Fibroblast of lung (primary cell): Measurements from ENCODE around the gene NUDCD2. TPM values are rescaled to one million over a fixed set of nuclear protein-coding genes. Genes with fewer than 3 reads are reported as not detected.

ENCODE experiments used
- DNase-seq, 2 donors: peaks; one replicate each; pipeline versions ENCODE4 v3.0.0 to v3.0.0-alpha.2; 2010; ENCODE audit warnings: low read depth in 2 of 2
- H2AFZ ChIP-seq: 2 replicates; pipeline ENCODE4 v1.5.1; 2012; ENCODE audit warnings: low read length, control low read depth, inconsistent platforms
- H3K27ac ChIP-seq: 2 replicates; pipeline ENCODE4 v1.5.1; 2011; ENCODE audit warnings: low read length, control low read depth; ENCODE audit not compliant: insufficient read depth
- H3K27me3 ChIP-seq: 2 replicates; pipeline ENCODE4 v1.5.1; 2011; ENCODE audit warnings: mild to moderate bottlenecking, low read length; ENCODE audit not compliant: control insufficient read depth, insufficient read depth
- H3K36me3 ChIP-seq: 2 replicates; pipeline ENCODE4 v1.5.1; 2011; ENCODE audit warnings: low read length; ENCODE audit not compliant: control insufficient read depth, insufficient read depth
- H3K4me1 ChIP-seq: 2 replicates; pipeline ENCODE4 v1.5.1; 2011; ENCODE audit warnings: low read length; ENCODE audit not compliant: control insufficient read depth, insufficient read depth; ENCODE audit errors: extremely low read depth
- H3K4me2 ChIP-seq: 2 replicates; pipeline ENCODE4 v1.5.1; 2011; ENCODE audit warnings: low read length, control low read depth; ENCODE audit not compliant: insufficient read depth; ENCODE audit errors: extremely low read depth
- H3K4me3 ChIP-seq, 4 experiments: fragments of 200-600 bp in 1 of 4; sonication (generic) in 1 of 4; replicated peaks in 1 of 4; 2 replicates each; pipeline ENCODE4 v1.5.1; 2011 to 2016; ENCODE audit warnings: low read length in 4 of 4, low read depth in 3 of 4, mild to moderate bottlenecking in 3 of 4, control low read depth in 2 of 4, inconsistent platforms in 1 of 4, mixed read lengths in 1 of 4; ENCODE audit not compliant: insufficient read depth in 1 of 4; ENCODE audit errors: control extremely low read depth in 1 of 4
- H3K79me2 ChIP-seq: 2 replicates; pipeline ENCODE4 v1.5.1; 2012; ENCODE audit warnings: mild to moderate bottlenecking, low read length, inconsistent platforms; ENCODE audit not compliant: control insufficient read depth, insufficient read depth
- H3K9ac ChIP-seq: 2 replicates; pipeline ENCODE4 v1.5.1; 2011; ENCODE audit warnings: mild to moderate bottlenecking, low read length, control low read depth; ENCODE audit not compliant: insufficient read depth
- H3K9me3 ChIP-seq: 2 replicates; pipeline ENCODE4 v1.5.1; 2012; ENCODE audit warnings: low read depth, low read length; ENCODE audit not compliant: control insufficient read depth, insufficient read depth
- H4K20me1 ChIP-seq: 2 replicates; pipeline ENCODE4 v1.5.1; 2011; ENCODE audit warnings: low read length; ENCODE audit not compliant: control insufficient read depth, insufficient read depth; ENCODE audit errors: extremely low read depth
- EZH2 ChIP-seq: IDR thresholded peaks from 2 replicates; pipeline ENCODE4 v1.5.1; 2012; ENCODE audit warnings: low read length, control low read depth, mild to moderate bottlenecking; ENCODE audit errors: missing control alignments
- polyA plus RNA-seq, 2 donors: library from polyadenylated mRNA; depleted of rRNA in 1 of 2; stranded (reverse) in 1 of 2; unstranded in 1 of 2; fragments of >200 nt; gene quantifications; 2 replicates each; pipeline ENCODE4 v1.2.1, GENCODE V29; 2011 to 2012; ENCODE audit warnings: missing spikeins in 1 of 2
- total RNA-seq: library from RNA; depleted of rRNA; stranded (reverse); fragments of >200 nt; gene quantifications from 2 replicates; pipeline ENCODE4 v1.2.1, GENCODE V29; 2014
- TF ChIP-seq, protein P1 (sequence below), 2 donors: IDR thresholded peaks in 1 of 2; conservative IDR thresholded peaks in 1 of 2; 1 replicate in 1 of 2; 2 replicates in 1 of 2; pipeline ENCODE4 v1.5.1; 2011 to 2012; ENCODE audit warnings: low read length in 2 of 2, control low read depth in 1 of 2, inconsistent platforms in 1 of 2, low read depth in 1 of 2, mild to moderate bottlenecking in 1 of 2

Gene NUDCD2
- total and polyA plus RNA-seq, 2 donors (not counting 1 experiment from before 2014, with no cell fraction given) = 5.9 to 7.4 TPM

DNA sequence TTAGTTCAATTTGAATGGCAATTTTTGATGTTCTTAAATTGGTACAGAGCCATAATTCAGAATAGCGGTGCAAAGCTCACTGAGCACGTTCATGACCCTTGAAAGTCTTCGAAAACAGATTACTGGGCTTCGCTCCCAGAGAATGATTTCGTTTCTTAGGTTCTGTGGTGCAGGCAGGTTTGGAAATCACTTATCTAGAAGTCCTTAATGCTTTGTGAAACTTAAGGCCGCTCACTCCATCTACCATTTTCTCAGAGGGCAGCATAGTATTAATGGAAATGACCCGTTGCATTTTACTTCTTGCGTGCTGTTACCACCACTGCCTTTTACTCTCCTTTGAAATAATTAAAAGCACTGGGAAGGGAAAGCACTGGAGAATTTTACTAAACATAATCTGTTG is 42.6 kb upstream of the NUDCD2 start:
- Histone ChIP-seq H3K4me3 (peak overlapping the region; percentile 84 to 99 (median 94)), H3K79me2 (peaks cover 25% of the 10 kb centered on the region), H3K4me2 (peak overlapping the region; percentile 99), H3K36me3 (no peaks in the 10 kb centered on the region), H3K27ac (peak overlapping the region; percentile 95), H3K27me3 (no peaks in the 10 kb centered on the region), H4K20me1 (peaks cover 2% of the 10 kb centered on the region), H3K9ac (no peak overlapping the region), H2AFZ (peak overlapping the region; percentile 56), H3K4me1 (peaks cover 6% of the 10 kb centered on the region), H3K9me3 (no peaks in the 10 kb centered on the region)
- no peak for TF ChIP-seq EZH2
- TF ChIP-seq, protein P1, sequence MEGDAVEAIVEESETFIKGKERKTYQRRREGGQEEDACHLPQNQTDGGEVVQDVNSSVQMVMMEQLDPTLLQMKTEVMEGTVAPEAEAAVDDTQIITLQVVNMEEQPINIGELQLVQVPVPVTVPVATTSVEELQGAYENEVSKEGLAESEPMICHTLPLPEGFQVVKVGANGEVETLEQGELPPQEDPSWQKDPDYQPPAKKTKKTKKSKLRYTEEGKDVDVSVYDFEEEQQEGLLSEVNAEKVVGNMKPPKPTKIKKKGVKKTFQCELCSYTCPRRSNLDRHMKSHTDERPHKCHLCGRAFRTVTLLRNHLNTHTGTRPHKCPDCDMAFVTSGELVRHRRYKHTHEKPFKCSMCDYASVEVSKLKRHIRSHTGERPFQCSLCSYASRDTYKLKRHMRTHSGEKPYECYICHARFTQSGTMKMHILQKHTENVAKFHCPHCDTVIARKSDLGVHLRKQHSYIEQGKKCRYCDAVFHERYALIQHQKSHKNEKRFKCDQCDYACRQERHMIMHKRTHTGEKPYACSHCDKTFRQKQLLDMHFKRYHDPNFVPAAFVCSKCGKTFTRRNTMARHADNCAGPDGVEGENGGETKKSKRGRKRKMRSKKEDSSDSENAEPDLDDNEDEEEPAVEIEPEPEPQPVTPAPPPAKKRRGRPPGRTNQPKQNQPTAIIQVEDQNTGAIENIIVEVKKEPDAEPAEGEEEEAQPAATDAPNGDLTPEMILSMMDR (conservative IDR thresholded peaks at IDR 0.05 in 1 of 2, IDR thresholded peaks at IDR 0.05 in 1 of 2; ENCODE audit: low read depth in 1 of 2, low read length in 2 of 2) = no peak
- DNase-seq = no peak

DNA sequence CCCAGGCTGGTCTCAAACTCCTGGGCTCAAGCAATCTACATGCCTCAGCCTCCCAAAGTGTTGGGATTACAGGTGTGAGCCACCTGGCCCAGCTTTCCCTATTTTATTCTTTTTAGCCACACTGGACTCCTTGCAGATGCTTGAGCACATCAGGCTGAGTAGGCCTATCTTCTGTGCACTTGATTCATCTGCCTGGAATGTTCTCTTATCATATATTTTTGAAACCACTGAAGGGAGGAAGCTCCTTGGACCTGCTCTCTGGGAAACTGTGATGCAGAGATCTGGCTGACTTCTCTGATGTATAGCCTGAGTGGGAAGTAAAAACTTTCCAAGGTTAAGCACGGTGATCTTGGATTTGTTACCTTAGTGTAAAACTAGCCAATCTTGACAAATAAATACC is 39.0 kb upstream of the NUDCD2 start:
- no peak overlapping the region for H2AFZ ChIP-seq
- H3K4me3 ChIP-seq = no peak overlapping the region
- H3K9me3 ChIP-seq = no peaks in the 10 kb centered on the region
- no peaks in the 10 kb centered on the region for H3K36me3 ChIP-seq
- H4K20me1 ChIP-seq = no peaks in the 10 kb centered on the region
- TF ChIP-seq, protein P1 (conservative IDR thresholded peaks at IDR 0.05 in 1 of 2, IDR thresholded peaks at IDR 0.05 in 1 of 2; ENCODE audit: low read depth in 1 of 2, low read length in 2 of 2) = no peak
- no peak for TF ChIP-seq EZH2
- H3K79me2 ChIP-seq = peaks cover 7% of the 10 kb centered on the region
- H3K4me1 ChIP-seq = peaks cover 6% of the 10 kb centered on the region
- peak; percentile 41 to 82 for DNase-seq
- no peak overlapping the region for H3K9ac ChIP-seq
- no peak overlapping the region for H3K27ac ChIP-seq
- H3K27me3 ChIP-seq = no peaks in the 10 kb centered on the region
- H3K4me2 ChIP-seq = no peak overlapping the region

DNA sequence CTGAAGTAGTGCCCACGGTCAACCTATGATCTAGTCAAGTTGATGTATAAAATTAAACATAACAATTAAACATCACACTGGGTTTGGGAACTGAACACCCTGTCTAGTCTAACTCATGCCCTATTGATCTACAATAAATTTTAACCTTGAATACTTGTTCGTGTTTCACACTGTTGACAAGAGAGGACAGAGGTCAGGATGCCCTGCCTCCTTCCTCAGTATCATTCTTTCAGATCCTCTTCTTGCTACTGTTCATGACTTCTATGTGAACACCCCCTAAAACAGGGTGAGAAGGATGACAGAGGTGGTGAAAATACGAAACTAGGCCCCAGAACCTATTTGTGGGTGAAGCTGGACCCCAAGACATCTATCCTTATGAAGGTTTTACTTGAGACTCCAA is 37.4 kb upstream of the NUDCD2 start:
- Histone ChIP-seq H4K20me1 (no peaks in the 10 kb centered on the region), H3K4me2 (no peak overlapping the region), H3K9me3 (no peaks in the 10 kb centered on the region), H3K4me1 (peaks cover 1% of the 10 kb centered on the region), H3K9ac (no peak overlapping the region), H3K27me3 (no peaks in the 10 kb centered on the region), H3K4me3 (no peak overlapping the region), H3K36me3 (no peaks in the 10 kb centered on the region), H2AFZ (no peak overlapping the region), H3K79me2 (no peaks in the 10 kb centered on the region), H3K27ac (no peak overlapping the region)
- TF ChIP-seq EZH2 = no peak
- TF ChIP-seq, protein P1 (conservative IDR thresholded peaks at IDR 0.05 in 1 of 2, IDR thresholded peaks at IDR 0.05 in 1 of 2; ENCODE audit: low read depth in 1 of 2, low read length in 2 of 2) = no peak
- DNase-seq = no peak
